H9 (cell line): ENCODE data around the gene KEAP1. TPM values are rescaled to one million over a fixed set of nuclear protein-coding genes. Genes with fewer than 3 reads are reported as not detected.
A peak's percentile ranks its signal among the peaks of the same experiment; 100 is the strongest.

ENCODE experiments used
- DNase-seq: peaks from one replicate; pipeline ENCODE4 v3.0.0-alpha.2; 2017
- H2AFZ ChIP-seq: one replicate; pipeline ENCODE4 v1.6.1; 2013; ENCODE audit warnings: mild to moderate bottlenecking, low read length, control low read depth, moderate library complexity
- H2AK5ac ChIP-seq: 2 replicates; pipeline ENCODE4 v1.6.1; 2013; ENCODE audit warnings: low read length, control low read depth, mixed read lengths; ENCODE audit not compliant: insufficient read length
- H2BK120ac ChIP-seq: one replicate; pipeline ENCODE4 v1.6.1; 2013; ENCODE audit warnings: low read depth, mild to moderate bottlenecking, low read length, control low read depth, inconsistent platforms; ENCODE audit not compliant: poor library complexity, severe bottlenecking
- H2BK12ac ChIP-seq: 2 replicates; pipeline ENCODE4 v1.6.1; 2013; ENCODE audit warnings: low read length, control low read depth, mixed read lengths, low read depth; ENCODE audit not compliant: insufficient read length
- H2BK15ac ChIP-seq: 2 replicates; pipeline ENCODE4 v1.6.1; 2013; ENCODE audit warnings: low read depth, low read length, control low read depth
- H2BK20ac ChIP-seq: one replicate; pipeline ENCODE4 v1.6.1; 2013; ENCODE audit warnings: low read depth, mild to moderate bottlenecking, low read length, control low read depth, inconsistent platforms; ENCODE audit not compliant: poor library complexity, severe bottlenecking
- H2BK5ac ChIP-seq: 2 replicates; pipeline ENCODE4 v1.6.1; 2013; ENCODE audit warnings: low read length, control low read depth, mixed read lengths; ENCODE audit not compliant: insufficient read length
- H3K14ac ChIP-seq: 2 replicates; pipeline ENCODE4 v1.6.1; 2013; ENCODE audit warnings: low read length, control low read depth; ENCODE audit not compliant: insufficient read depth
- H3K18ac ChIP-seq: 2 replicates; pipeline ENCODE4 v1.6.1; 2013; ENCODE audit warnings: low read depth, mild to moderate bottlenecking, mixed read lengths, low read length, control low read depth; ENCODE audit not compliant: insufficient read length
- H3K23ac ChIP-seq: 2 replicates; pipeline ENCODE4 v1.6.1; 2013; ENCODE audit warnings: low read length, control low read depth, mixed read lengths, low read depth; ENCODE audit not compliant: insufficient read length
- H3K23me2 ChIP-seq: 2 replicates; pipeline ENCODE4 v1.6.1; 2013; ENCODE audit warnings: low read depth, mild to moderate bottlenecking, mixed read lengths, low read length, control low read depth; ENCODE audit not compliant: insufficient read length, poor library complexity, severe bottlenecking
- H3K27ac ChIP-seq: 2 replicates; pipeline ENCODE4 v1.5.1; 2013; ENCODE audit warnings: low read length, control low read depth, mixed read lengths, low read depth; ENCODE audit not compliant: insufficient read length
- H3K27me3 ChIP-seq: 2 replicates; pipeline ENCODE4 v1.6.1; 2013; ENCODE audit warnings: low read length, control low read depth, inconsistent platforms; ENCODE audit not compliant: insufficient read depth
- H3K4ac ChIP-seq: 2 replicates; pipeline ENCODE4 v1.6.1; 2013; ENCODE audit warnings: low read depth, mild to moderate bottlenecking, control low read depth, inconsistent platforms, low read length, moderate library complexity
- H3K4me1 ChIP-seq: 2 replicates; pipeline ENCODE4 v1.6.1; 2013; ENCODE audit warnings: low read length, control low read depth, inconsistent platforms; ENCODE audit not compliant: insufficient read depth
- H3K4me2 ChIP-seq: 2 replicates; pipeline ENCODE4 v1.6.1; 2013; ENCODE audit warnings: low read length, control low read depth, mixed read lengths; ENCODE audit not compliant: insufficient read length, insufficient read depth
- H3K56ac ChIP-seq: 2 replicates; pipeline ENCODE4 v1.6.1; 2013; ENCODE audit warnings: low read depth, mild to moderate bottlenecking, mixed read lengths, low read length, control low read depth; ENCODE audit not compliant: insufficient read length
- H3K79me1 ChIP-seq: 2 replicates; pipeline ENCODE4 v1.6.1; 2013; ENCODE audit warnings: low read depth, mild to moderate bottlenecking, moderate library complexity, low read length, control low read depth, inconsistent platforms; ENCODE audit not compliant: insufficient read depth, poor library complexity, severe bottlenecking
- H3K79me2 ChIP-seq: 2 replicates; pipeline ENCODE4 v1.6.1; 2013; ENCODE audit warnings: low read length, control low read depth, inconsistent platforms; ENCODE audit not compliant: insufficient read depth
- H3K9ac ChIP-seq: 2 replicates; pipeline ENCODE4 v1.6.1; 2013; ENCODE audit warnings: low read length, control low read depth, mixed read lengths; ENCODE audit not compliant: insufficient read length; ENCODE audit errors: extremely low read depth
- H3K9me3 ChIP-seq: one replicate; pipeline ENCODE4 v1.6.1; 2013; ENCODE audit warnings: low read depth, low read length, inconsistent platforms; ENCODE audit not compliant: control insufficient read depth
- H3T11ph ChIP-seq: one replicate; pipeline ENCODE4 v1.6.1; 2013; ENCODE audit warnings: mild to moderate bottlenecking, low read length, control low read depth, inconsistent platforms
- H4K20me1 ChIP-seq: one replicate; pipeline ENCODE4 v1.6.1; 2013; ENCODE audit not compliant: control insufficient read depth, insufficient read length, insufficient read depth
- H4K5ac ChIP-seq: 2 replicates; pipeline ENCODE4 v1.6.1; 2013; ENCODE audit warnings: low read depth, mild to moderate bottlenecking, mixed read lengths, low read length, control low read depth; ENCODE audit not compliant: insufficient read length
- H4K8ac ChIP-seq: replicated peaks from 2 replicates; pipeline ENCODE4 v1.6.1; 2013; ENCODE audit warnings: low read length, control low read depth, mixed read lengths, low read depth; ENCODE audit not compliant: insufficient read length
- H4K91ac ChIP-seq: 2 replicates; pipeline ENCODE4 v1.6.1; 2013; ENCODE audit warnings: low read depth, mild to moderate bottlenecking, moderate library complexity, mixed read lengths, low read length, control low read depth; ENCODE audit not compliant: insufficient read length
- H3K27ac Mint-ChIP-seq, 3 experiments: 2 replicates in 2 of 3; 3 replicates in 1 of 3; pipeline ENCODE4 v1.8.0; 2020 to 2021; ENCODE audit warnings: mixed read lengths in 3 of 3, mild to moderate bottlenecking in 1 of 3, moderate library complexity in 1 of 3
- H3K27me3 Mint-ChIP-seq: 2 replicates; pipeline ENCODE4 v1.8.0; 2021; ENCODE audit warnings: low read depth, mild to moderate bottlenecking, moderate library complexity, mixed read lengths
- H3K36me3 Mint-ChIP-seq, 3 experiments: 2 replicates in 2 of 3; 3 replicates in 1 of 3; pipeline ENCODE4 v1.8.0; 2020 to 2021; ENCODE audit warnings: low read depth in 3 of 3, mixed read lengths in 3 of 3; ENCODE audit not compliant: insufficient read depth in 1 of 3
- H3K4me1 Mint-ChIP-seq, 2 experiments: 2 replicates each; pipeline ENCODE4 v1.8.0; 2020; ENCODE audit warnings: mixed read lengths in 2 of 2
- H3K4me3 Mint-ChIP-seq, 2 experiments: 2 replicates in 1 of 2; 3 replicates in 1 of 2; pipeline ENCODE4 v1.8.0; 2020 to 2021; ENCODE audit warnings: mild to moderate bottlenecking in 2 of 2, mixed read lengths in 2 of 2, moderate library complexity in 1 of 2
- H3K9me3 Mint-ChIP-seq, 2 experiments: 2 replicates in 1 of 2; 3 replicates in 1 of 2; pipeline ENCODE4 v1.8.0; 2020; ENCODE audit warnings: mild to moderate bottlenecking in 2 of 2, mixed read lengths in 2 of 2, moderate library complexity in 1 of 2
- CTCF ChIP-seq: fragments of 200-600 bp; sonication (generic); conservative IDR thresholded peaks from 3 replicates; pipeline ENCODE4 v1.8.0; 2021; ENCODE audit warnings: antibody characterized with exemption, mild to moderate bottlenecking
- WGBS: extraction: QIAGEN DNeasy Blood & Tissue Kit; methylation state at CpG from one replicate; pipeline ENCODE4 v1.1.7; 2013; ENCODE audit warnings: missing lambda C conversion rate, low lambda C conversion rate, mixed read lengths; ENCODE audit not compliant: insufficient read length; ENCODE audit errors: extremely low coverage; 5-methylcytosine and 5-hydroxymethylcytosine counted together
- long read RNA-seq: library from polyadenylated mRNA; unstranded; transcript quantifications from one replicate; pipeline ENCODE4 v2.0.0, GENCODE V29; 2020
- total RNA-seq: library from RNA; stranded (reverse); gene quantifications from 2 replicates; pipeline ENCODE4 v1.2.1, GENCODE V29; 2021

KEAP1 gene
- 88.7 and 101 TPM in 2 replicates for total RNA-seq
- long read RNA-seq, transcript KEAP1-202 (6 exons, 2,648 nt): major isoform, 563 of 990 reads
- long read RNA-seq, transcript KEAP1-201 (6 exons, 2,955 nt): minor isoform, 155 of 990 reads
- long read RNA-seq, partial matches to known transcripts: 96 of 990 reads
- long read RNA-seq, other reads (novel, unspliced or antisense): 173 of 990 reads

- Histone ChIP-seq H3K27ac (no peak within 1 kb of the TSS), H4K8ac (no peak within 1 kb of the TSS), H2BK120ac (peak within 1 kb of the TSS; percentile 95), H2BK20ac (no peak within 1 kb of the TSS), H4K91ac (peak within 1 kb of the TSS; percentile 96), H2AK5ac (no peak within 1 kb of the TSS), H3T11ph (no peak within 1 kb of the TSS), H3K27me3 (no peaks in the 10 kb centered on the region), H3K79me1 (peaks cover 2% of the 10 kb centered on the region), H2AFZ (no peak within 1 kb of the TSS), H2BK5ac (no peak within 1 kb of the TSS), H2BK15ac (no peak within 1 kb of the TSS), H3K4me2 (peak within 1 kb of the TSS; percentile 91), H3K9ac (peak within 1 kb of the TSS; percentile 71), H3K23ac (no peak within 1 kb of the TSS), H3K4me1 (peaks cover 2% of the 10 kb centered on the region; the same call in 1 of the 2 replicates), H4K5ac (no peak within 1 kb of the TSS), H3K79me2 (peaks cover 15% of the 10 kb centered on the region; the same call in 1 of the 2 replicates), H3K18ac (peak within 1 kb of the TSS; percentile 97), H3K23me2 (peaks cover 7% of the 10 kb centered on the region), H3K56ac (no peak within 1 kb of the TSS), H3K9me3 (no peaks in the 10 kb centered on the region), H4K20me1 (no peaks in the 10 kb centered on the region), H3K14ac (peak within 1 kb of the TSS; percentile 98), H3K4ac (peak within 1 kb of the TSS; percentile 12; the same call in 1 of the 2 replicates), H2BK12ac (peak within 1 kb of the TSS; percentile 30)
- Mint-ChIP-seq H3K9me3 (no peaks in the 10 kb centered on the region), H3K27me3 (peaks cover 3% of the 10 kb centered on the region), H3K27ac (peak within 1 kb of the TSS; percentile 64 to 95 (median 92); a peak in 6 of 7 replicates), H3K4me1 (peaks cover 18 to 30% of the 10 kb centered on the region in 2 experiments), H3K36me3 (peaks cover 13 to 26% (median 23%) of the 10 kb centered on the region in 3 experiments), H3K4me3 (peak within 1 kb of the TSS; percentile 74 to 88)
- no peak for TF ChIP-seq CTCF
- WGBS: no CpG with 5 or more reads among the region's 73 CpGs
- DNase-seq: peak; percentile 55
Observed at GRCh38 chr19:10503002-10503789, at the start of gene KEAP1. TSS of gene KEAP1 (minus strand) at chr19:10503356. CDS start at chr19:10500033, 3,323 bp downstream.
